ENCODE data around the gene AGTR1. TPM values are rescaled to one million over a fixed set of nuclear protein-coding genes. Genes with fewer than 3 reads are reported as not detected.

AGTR1 gene
- total and polyA plus RNA-seq, 10 of the 15 experiments (the other 5 are each of a cell fraction or from before 2014, with no cell fraction given): not detected

DNA sequence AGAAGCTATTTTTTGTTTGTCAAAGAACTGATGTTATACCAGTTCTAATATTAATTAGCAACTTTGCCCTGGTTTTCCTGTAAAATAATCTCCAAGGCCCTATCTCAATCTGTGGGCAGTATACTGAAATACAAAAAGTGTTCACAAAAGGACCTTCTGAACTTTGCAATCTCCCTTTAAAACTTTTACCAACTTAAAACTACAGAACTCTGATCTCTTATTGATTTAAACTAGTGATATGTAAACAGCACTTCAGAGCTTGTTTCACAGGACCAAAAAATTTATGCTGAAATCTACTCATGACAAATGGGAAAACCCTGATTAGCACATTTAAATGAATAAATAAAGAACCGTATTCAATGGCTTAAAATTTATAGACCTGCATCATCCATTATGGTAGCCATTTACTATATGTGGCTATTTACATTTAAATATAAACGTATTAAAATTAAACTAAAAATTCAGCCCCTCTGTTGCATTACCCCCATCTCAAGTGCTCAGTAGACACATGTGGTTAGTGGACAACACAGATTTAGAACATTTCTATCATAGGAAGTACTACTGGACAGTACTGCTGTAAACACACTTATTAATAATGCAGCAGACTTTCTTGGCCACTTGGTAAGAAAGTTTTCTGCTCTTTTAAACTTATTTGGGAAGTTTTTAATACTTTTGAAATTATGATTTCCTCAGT, 12.0 kb downstream of the AGTR1 start:
- WGBS (ENCODE audit: insufficient coverage, insufficient replicate concordance, low lambda C conversion rate, missing lambda C conversion rate): 3% methylated on average over 2 of the region's 2 CpGs
- ChIA-PET POLR2A (no interaction called here), RAD21 (ENCODE audit: unreplicated experiment) (no interaction called here), CTCF (no interaction called here), SMC1A (ENCODE audit: uncharacterized antibody, unreplicated experiment) (no interaction called here)
- Histone ChIP-seq H3K27me3 (replicated peaks in 1 of 2; ENCODE audit: control insufficient read depth in 2 of 2, insufficient read depth in 2 of 2, low read length in 1 of 2) (no peaks in the 10 kb centered on the region), H3K9ac (ENCODE audit: control insufficient read depth, insufficient read depth, low read length) (no peak overlapping the region), H2AFZ (ENCODE audit: control insufficient read depth, low read depth, low read length) (no peak overlapping the region), H4K20me1 (ENCODE audit: control insufficient read depth, insufficient read depth) (no peaks in the 10 kb centered on the region), H3K79me2 (ENCODE audit: control insufficient read depth, insufficient read depth, low read length) (no peaks in the 10 kb centered on the region), H3K4me3 (no peak overlapping the region), H3K27ac (ENCODE audit: control insufficient read depth, insufficient read depth) (no peak overlapping the region), H3K4me2 (ENCODE audit: control insufficient read depth, insufficient read depth) (no peak overlapping the region), H3K36me3 (ENCODE audit: control insufficient read depth in 2 of 2, insufficient read depth in 2 of 2, low read length in 1 of 2) (no peaks in the 10 kb centered on the region), H3K9me3 (replicated peaks; ENCODE audit: control insufficient read depth, insufficient read depth, low read length) (no peaks in the 10 kb centered on the region), H3K4me1 (ENCODE audit: control insufficient read depth, insufficient read depth, low read length) (no peaks in the 10 kb centered on the region)
- intact Hi-C loops (cut with micrococcal nuclease; ENCODE audit: unreplicated experiment) (no loop called here), in situ Hi-C loops (cut with MboI) (no loop called here)
- DNase-seq (ENCODE audit: low read depth, low spot score): no peak
- ATAC-seq: no peak
- no TSS peak for BruUV-seq (replicated peaks)
- FAIRE-seq: no peak
- TF ChIP-seq TBL1XR1 (IDR thresholded peaks at IDR 0.05; ENCODE audit: low read depth, low read length): no peak
- no peak for TF ChIP-seq ZNF24 (IDR thresholded peaks at IDR 0.05)
- no peak for TF ChIP-seq SP1 (IDR thresholded peaks at IDR 0.05; ENCODE audit: low read depth, low read length)
- TF ChIP-seq BRCA1 (IDR thresholded peaks at IDR 0.05; ENCODE audit: low read depth, low read length): no peak
- TF ChIP-seq MEF2A (IDR thresholded peaks at IDR 0.05; ENCODE audit: insufficient read depth, low read depth, low read length): no peak
- no peak for TF ChIP-seq RELA (IDR thresholded peaks at IDR 0.05; ENCODE audit: borderline replicate concordance, partially characterized antibody)
- no peak for TF ChIP-seq EED (IDR thresholded peaks at IDR 0.05; ENCODE audit: low read depth)
- no peak for TF ChIP-seq POLR2A (IDR thresholded peaks at IDR 0.05; ENCODE audit: low read depth, low read length)
- TF ChIP-seq, protein P1, sequence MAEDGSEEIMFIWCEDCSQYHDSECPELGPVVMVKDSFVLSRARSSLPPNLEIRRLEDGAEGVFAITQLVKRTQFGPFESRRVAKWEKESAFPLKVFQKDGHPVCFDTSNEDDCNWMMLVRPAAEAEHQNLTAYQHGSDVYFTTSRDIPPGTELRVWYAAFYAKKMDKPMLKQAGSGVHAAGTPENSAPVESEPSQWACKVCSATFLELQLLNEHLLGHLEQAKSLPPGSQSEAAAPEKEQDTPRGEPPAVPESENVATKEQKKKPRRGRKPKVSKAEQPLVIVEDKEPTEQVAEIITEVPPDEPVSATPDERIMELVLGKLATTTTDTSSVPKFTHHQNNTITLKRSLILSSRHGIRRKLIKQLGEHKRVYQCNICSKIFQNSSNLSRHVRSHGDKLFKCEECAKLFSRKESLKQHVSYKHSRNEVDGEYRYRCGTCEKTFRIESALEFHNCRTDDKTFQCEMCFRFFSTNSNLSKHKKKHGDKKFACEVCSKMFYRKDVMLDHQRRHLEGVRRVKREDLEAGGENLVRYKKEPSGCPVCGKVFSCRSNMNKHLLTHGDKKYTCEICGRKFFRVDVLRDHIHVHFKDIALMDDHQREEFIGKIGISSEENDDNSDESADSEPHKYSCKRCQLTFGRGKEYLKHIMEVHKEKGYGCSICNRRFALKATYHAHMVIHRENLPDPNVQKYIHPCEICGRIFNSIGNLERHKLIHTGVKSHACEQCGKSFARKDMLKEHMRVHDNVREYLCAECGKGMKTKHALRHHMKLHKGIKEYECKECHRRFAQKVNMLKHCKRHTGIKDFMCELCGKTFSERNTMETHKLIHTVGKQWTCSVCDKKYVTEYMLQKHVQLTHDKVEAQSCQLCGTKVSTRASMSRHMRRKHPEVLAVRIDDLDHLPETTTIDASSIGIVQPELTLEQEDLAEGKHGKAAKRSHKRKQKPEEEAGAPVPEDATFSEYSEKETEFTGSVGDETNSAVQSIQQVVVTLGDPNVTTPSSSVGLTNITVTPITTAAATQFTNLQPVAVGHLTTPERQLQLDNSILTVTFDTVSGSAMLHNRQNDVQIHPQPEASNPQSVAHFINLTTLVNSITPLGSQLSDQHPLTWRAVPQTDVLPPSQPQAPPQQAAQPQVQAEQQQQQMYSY (CRISPR knock-in tag; IDR thresholded peaks at IDR 0.05): no peak
- TF ChIP-seq TCF3 (IDR thresholded peaks at IDR 0.05; ENCODE audit: borderline replicate concordance, insufficient read depth, low read depth, low read length): no peak
- TF ChIP-seq MTA3 (IDR thresholded peaks at IDR 0.05; ENCODE audit: borderline replicate concordance, low read length): no peak
- TF ChIP-seq, protein P2, sequence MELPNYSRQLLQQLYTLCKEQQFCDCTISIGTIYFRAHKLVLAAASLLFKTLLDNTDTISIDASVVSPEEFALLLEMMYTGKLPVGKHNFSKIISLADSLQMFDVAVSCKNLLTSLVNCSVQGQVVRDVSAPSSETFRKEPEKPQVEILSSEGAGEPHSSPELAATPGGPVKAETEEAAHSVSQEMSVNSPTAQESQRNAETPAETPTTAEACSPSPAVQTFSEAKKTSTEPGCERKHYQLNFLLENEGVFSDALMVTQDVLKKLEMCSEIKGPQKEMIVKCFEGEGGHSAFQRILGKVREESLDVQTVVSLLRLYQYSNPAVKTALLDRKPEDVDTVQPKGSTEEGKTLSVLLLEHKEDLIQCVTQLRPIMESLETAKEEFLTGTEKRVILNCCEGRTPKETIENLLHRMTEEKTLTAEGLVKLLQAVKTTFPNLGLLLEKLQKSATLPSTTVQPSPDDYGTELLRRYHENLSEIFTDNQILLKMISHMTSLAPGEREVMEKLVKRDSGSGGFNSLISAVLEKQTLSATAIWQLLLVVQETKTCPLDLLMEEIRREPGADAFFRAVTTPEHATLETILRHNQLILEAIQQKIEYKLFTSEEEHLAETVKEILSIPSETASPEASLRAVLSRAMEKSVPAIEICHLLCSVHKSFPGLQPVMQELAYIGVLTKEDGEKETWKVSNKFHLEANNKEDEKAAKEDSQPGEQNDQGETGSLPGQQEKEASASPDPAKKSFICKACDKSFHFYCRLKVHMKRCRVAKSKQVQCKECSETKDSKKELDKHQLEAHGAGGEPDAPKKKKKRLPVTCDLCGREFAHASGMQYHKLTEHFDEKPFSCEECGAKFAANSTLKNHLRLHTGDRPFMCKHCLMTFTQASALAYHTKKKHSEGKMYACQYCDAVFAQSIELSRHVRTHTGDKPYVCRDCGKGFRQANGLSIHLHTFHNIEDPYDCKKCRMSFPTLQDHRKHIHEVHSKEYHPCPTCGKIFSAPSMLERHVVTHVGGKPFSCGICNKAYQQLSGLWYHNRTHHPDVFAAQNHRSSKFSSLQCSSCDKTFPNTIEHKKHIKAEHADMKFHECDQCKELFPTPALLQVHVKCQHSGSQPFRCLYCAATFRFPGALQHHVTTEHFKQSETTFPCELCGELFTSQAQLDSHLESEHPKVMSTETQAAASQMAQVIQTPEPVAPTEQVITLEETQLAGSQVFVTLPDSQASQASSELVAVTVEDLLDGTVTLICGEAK (IDR thresholded peaks at IDR 0.05; ENCODE audit: borderline replicate concordance): no peak
- no peak for TF ChIP-seq RUNX3 (IDR thresholded peaks at IDR 0.05; ENCODE audit: low read length)
- TF ChIP-seq KLF5 (IDR thresholded peaks at IDR 0.05; ENCODE audit: partially characterized antibody): no peak
- no peak for TF ChIP-seq HDAC2 (IDR thresholded peaks at IDR 0.05)
